GM18520 (cell line): ENCODE results near the gene PELI1.
"Not testable (repeated sequence)": the region's sequence is repeated elsewhere in the genome, so short reads cannot be mapped to it uniquely, and the experiment has no call there.

ENCODE experiments used
- ATAC-seq: cut with Tn5 transposase; IDR thresholded peaks from one replicate; pipeline ENCODE4 v1.9.1; 2021; ENCODE audit not compliant: unreplicated experiment

PELI1 gene

DNA sequence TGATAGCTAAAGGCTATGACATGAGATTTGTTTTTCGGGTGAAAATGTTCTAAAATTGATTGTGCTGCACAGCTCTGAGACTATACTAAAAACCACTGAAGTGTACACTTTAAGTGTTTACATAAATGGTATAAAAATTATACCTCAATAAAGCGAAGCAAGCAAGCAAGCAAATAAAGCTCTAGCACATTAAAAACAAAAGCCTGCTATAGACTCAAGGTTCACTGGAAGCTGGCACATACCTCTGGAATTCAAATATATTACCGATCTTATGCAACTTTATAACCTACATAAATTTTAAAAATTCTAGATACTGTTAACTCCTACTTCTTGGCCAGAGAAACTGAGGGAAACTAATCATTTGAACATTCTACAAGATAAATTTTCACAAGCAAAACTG is 20.1 kb downstream of the PELI1 start:
- ATAC-seq, result no peak

DNA sequence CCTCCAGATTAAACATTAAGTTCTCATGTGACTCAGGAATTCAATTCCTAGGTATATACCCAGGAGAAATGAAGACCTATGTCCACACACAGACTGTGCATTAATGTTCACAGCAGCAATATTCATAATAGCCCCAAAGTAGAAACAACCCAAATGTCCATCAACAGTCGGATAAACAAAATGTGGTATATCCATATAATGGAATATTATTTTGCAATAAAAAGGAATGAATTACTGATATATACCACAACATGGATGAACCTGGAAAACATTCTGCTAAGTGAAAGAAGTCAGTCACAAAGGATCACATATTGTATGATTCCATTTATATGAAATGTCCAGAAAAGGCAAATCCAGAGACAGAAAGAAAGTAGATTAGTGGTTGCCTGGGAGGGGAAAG is 20.5 kb downstream of the PELI1 start:
- no peak for ATAC-seq

DNA sequence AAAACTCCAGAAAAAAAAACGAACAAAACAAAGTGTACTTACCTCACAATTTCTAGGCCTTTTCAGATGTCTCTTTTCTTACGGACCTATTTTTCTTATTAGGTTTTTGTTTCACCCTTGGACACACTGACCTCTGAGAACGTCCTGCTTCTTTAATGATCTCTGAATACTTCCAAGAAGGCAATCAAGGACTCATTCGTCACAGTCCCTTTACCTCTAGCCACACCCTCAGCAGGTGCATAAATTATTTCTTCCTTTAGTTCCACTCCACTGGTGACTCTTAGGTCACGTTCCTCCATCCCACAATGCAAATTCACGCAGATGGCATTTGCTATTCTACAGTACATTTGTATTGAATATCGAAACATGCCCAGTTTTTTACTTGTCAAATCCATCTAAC is 21.9 kb downstream of the PELI1 start:
- ATAC-seq, result no peak

DNA sequence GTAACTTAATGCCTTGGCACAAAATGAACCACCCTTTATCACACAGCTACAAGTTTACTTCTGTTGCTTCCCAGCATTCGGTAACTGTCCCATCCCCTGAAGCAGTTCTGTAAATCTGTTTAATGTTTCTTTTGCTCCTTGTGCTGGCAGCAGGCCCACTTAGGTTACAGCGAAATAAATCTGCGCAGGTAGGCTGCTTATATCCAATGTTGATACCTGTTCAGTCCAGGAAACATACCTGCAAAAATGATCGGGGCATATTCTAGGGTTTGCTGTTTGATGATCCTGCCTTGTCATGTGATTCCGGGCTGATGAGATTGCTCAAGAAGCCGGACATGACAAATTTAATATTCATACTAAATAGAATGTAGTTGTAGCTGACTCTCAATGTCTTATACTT is 23.3 kb downstream of the PELI1 start:
- no peak for ATAC-seq

DNA sequence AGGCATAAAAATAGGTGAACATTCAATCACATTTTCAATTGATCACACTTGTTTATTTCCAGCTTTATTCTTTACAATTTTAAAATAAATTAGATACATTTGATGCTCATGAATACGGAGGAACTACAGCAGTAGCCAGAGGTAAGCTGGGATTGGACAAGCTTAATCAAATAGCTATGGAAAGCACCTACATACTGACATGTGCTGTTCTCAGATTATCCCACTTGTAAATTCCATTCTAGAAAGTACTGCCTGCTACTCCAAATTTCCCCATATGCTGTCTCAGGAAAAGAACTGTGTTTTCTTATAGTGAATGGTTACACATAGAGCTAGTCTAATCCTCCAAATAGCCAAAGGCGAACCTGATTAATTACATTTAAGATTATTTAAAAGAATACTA is 24.2 kb downstream of the PELI1 start:
- no peak for ATAC-seq

DNA sequence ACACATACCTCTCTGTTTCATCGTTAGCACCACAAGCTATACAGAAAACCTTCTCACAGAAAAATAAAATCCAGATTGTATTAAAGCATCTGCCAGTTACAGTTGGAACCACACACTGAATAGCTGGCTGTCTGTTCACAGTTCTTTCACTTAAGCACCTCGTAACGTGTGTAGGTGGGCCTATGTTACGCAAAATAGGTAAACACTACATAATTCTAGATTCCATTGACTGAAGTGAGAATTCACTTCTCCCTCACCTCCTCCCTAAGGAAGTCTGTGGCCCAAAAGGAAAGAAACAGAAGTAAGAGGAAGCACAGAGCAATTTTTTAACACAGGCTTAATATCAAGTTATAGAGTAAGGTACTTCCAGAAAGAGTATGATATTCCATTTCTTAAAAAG is 24.9 kb downstream of the PELI1 start:
- ATAC-seq, result no peak

DNA sequence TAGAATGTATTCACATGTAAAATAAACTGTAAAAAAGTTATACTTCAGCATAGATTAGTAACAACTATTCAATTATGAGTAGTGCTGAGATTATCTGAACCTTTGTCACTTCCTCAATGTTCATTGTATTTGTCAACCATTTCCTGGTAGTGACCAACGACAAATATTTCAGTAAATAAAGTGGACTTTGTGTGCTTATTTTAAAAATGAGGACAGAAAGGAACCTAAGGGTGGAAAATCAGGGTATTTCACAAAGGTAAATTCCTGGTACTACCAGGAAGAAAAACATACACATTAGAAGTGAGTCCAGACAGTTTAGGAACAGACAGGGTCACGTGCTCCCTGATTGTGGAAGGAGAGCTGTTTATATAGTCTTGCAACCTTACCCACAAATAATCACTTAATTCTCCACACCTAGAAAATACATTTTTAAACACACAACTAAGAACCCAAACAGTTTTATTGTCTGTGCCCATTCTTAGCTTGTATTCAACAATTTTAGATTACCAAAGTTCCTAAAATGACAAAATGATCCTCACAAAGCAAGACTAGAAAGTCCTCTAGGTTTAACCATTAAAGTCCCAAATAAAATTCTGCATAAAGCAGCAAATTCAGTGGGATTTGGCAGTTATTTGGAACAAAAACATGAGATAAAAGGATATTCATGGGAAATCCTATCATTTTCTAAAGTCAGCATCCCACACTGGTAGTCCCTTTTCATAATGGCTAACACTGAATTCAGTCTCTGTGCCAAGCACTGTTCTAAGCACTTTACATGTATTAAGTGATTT is 28.2 kb downstream of the PELI1 start:
- ATAC-seq, result no peak

DNA sequence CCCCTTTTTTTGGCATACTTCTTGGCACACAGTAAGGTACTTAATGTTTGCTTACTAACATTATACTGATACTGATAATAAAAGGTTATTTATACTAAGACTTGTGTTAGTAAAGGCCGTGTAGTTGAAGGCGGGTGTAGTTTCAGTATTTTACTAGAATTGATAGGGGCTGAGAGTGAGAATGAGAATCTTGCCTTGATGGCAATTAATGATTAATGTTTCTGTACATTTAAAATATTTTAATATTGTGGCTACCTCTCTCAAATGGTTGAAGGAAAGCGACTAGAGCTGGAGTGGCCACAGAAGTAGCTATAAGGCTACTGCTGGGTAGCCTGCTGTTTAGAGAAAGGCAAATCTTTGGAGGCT is 29.3 kb downstream of the PELI1 start:
- ATAC-seq, result peak; percentile 20

DNA sequence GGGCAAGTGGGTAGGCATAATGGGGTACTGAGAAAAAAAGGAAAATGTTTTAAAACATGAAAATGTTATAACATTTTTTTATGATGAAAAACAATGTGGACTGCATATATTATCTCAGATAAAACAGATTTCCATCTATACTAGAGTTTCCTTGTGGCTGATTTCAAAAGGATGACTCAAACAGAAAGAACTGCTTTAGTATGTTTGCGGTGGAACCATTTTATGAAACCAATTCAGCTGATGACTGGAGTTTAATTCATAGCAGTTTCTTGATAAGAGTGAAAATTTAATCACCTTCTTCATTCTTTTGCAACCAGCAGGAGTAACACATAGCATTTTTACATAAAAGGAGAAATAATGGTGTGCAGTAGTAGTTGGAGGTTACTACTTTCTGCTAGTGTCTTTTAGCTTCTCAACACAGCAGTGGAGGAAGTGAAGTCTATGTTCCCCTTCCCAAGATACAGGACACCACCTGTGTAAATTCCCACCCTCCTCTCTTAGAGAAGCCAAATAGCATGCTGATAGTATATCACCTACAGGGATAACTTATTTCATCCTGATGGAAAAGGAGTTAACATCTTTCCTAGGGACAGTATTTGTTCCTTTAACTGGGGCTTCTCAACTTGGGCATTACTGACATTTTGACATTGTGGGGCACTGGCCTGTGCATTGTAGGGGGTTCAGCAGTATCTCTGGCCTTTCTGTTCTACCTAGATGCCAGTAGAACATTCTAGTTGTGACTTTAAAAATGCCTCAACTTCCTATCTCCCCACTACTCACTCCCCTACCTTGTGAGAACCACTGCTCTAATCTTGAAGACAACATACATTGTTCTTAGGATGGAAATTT is 29.9 kb downstream of the PELI1 start:
- peak; percentile 54 for ATAC-seq

DNA sequence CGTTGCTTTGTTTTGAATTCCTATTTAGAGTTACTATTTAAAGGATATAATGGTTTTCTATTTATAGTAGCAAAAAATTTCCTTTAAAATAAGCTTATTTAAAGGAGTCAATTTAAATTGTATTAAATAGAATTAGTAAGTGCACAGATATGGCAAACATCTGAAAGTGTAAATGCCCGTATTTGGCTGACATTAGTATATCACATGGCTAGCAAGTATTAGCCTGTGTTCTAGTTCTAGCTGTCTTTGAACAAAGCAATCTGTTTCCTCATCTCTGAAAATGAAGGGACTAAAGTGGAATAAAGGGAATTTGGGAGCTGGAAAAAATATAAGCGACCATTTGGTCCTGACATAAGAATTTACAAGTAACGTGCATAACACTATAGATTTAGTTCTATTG is 32.2 kb downstream of the PELI1 start:
- no peak for ATAC-seq

DNA sequence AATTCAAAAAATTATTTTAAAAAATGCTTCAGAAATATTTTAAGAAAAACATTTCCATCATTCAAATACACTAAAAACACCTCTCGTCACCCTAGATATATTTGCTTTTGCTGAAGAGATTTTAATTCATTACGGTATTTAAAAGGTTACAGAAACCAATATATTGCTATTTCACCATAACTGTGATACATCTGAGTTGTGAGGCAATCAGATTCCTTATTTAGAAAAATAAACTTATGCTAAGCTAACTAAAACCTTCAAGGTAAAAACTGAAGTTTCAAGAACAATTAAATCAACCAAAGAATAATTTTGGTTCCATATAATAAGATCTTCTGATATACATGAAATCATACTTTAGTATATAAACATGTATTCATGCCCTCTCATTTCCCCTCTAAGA is 32.8 kb downstream of the PELI1 start:
- ATAC-seq, result no peak

DNA sequence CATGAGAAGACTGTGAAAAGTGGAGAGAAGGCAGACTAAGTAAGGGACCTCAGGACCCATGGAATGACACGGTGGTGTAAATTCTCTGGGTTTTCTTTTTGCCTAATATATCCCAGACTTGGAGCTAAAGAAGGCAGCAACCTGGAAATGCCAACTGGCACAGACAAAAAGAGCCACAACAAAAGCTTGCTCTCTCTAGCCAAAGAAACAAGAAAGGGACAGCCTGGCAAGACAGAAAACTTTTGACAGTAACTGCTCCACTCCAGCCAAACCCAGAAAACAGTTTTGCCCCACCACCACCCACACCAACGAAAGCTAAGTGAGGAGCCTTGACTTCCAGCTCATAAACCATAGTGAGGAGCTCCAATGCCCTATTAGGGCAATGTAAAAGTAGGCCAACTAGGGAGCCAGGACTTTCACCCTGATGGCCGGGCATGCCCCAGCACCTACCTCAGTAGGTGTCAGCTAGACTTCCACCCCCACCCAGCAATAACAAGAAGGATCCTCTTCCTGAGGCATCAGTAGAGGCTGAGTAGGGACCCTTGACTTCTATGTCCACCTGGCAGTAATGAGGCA is 35.5 kb downstream of the PELI1 start:
- no peak for ATAC-seq

DNA sequence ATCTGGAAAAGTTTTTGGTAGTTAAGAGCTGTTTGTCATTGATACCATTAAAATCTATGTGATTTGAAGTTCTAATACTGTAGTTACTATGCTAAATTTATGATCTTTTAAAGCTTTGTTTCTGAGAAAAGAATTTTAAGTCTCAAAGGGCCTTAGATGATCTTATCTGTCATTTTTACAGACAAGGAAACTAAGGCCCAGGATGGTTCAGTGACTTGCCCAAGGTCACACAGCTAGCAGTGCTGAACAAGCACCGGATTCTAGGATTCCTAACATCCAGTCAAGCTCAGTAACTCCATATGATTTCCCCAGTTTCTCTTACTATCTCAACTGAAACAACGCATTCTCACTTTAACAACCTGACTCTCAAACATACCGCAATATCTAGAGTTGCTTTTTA is 37.7 kb downstream of the PELI1 start:
- ATAC-seq, result no peak

DNA sequence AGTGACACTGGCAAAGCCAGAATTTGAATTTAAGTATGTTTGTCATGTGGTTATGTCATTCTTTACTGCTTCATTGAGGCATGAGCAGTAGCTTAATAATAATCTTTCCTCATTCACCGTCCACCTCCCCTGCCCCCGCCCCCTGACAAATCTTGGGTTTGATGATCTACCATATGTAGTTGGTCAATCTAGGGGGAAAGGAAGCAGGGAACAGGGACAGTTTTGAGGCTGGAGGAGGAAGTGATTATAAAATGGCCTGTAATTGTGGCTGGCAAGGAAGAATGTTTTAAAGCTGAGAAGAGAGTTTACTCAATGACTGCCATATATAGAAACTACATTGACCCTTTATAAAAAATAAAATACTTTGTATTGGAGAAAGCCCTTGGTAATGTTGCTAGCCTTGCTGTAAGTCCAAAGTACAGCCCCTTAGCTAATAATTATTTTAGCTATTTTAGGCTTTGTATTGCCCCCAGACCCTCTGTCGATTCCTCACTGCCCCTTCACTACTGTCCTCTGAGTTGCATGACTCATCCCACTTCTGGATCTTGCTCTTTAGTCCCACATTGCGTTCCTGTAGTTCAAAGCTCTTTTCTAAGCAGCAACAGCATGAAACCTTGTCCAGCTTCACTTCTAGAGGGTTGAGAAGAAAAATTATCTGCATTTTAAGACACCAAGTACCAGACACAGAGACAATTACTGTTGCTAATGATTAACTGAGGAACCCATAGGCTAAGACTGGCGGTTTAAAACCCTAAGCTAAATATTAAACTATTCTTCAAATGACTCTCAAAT is 38.4 kb downstream of the PELI1 start:
- ATAC-seq, result no peak

DNA sequence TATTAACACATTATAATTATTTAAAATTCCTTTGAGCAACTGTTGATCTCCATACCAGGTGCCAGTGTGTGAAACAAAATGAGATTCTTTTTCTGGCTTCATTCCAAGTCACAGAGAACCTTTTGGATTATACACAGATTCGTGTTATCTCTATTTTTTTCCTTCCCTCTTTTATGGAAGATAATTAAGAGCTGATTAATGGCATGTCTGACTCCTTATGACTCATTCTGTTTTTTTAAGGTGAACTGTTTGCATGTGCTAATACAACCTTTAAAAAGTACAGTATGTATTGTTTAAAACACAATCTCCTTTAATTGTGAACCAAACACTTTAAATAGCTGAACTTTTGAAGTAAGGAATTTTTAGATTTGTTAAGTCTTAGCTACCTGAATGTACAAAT is 39.3 kb downstream of the PELI1 start:
- ATAC-seq, result no peak

DNA sequence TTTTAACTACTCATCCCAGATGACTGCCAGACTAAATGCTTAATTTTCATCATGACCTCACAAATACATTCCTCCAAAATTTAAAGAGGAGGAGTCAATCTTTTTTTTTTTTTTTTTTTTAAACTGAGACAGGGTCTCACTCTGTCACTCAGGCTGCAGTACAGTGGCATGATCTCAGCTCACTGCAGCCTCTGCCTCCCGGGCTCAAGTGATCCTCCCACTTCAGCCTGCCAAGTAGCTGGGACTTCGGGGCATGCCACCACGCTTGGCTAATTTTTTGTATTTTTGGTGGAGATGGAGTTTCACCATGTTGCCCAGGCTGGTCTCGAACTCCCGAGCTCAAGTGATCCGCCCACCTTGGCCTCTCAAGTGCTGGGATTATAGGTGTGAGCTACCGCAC is 41.5 kb downstream of the PELI1 start:
- not testable (repeated sequence) for ATAC-seq

DNA sequence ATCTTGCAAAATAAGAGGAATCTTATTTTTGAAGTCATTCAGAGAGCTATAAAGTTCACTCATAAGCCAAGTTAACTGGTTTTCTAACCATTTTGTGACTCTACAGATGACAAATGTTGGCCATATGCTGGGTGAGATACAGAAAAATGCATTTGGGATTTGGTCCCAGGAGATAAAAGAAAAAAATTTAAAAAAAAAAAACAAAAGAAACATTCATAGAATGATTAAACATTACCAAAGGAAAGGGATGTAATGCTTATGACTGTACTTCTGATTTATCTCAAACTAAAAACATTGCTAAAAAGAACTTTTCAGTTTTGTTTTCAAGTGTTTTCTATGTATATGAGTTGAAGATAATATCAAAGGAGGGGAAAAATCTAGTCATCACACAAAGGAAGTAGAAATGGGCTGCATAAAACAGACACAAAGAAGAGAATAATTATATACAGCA is 43.1 kb downstream of the PELI1 start:
- ATAC-seq, result peak; percentile 51

DNA sequence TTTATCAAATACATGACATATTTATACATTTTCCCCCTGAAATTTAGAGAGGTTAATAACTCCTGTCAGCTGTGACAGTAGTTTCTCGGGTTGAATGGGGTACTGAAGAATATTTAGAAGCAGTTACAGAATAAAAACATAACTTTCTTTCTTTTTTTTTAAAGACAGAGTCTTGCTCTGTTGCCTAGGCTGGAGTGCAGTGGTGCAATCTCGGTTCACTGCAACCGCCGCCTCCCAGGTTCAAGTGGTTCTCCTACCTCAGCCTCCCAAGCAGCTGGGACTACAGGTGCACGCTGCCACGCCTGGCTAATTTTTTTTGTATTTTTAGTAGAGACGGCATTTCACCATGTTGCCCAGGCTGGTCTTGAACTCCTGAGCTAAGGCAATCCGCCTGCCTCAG is 43.6 kb downstream of the PELI1 start:
- ATAC-seq, result not testable (repeated sequence)

DNA sequence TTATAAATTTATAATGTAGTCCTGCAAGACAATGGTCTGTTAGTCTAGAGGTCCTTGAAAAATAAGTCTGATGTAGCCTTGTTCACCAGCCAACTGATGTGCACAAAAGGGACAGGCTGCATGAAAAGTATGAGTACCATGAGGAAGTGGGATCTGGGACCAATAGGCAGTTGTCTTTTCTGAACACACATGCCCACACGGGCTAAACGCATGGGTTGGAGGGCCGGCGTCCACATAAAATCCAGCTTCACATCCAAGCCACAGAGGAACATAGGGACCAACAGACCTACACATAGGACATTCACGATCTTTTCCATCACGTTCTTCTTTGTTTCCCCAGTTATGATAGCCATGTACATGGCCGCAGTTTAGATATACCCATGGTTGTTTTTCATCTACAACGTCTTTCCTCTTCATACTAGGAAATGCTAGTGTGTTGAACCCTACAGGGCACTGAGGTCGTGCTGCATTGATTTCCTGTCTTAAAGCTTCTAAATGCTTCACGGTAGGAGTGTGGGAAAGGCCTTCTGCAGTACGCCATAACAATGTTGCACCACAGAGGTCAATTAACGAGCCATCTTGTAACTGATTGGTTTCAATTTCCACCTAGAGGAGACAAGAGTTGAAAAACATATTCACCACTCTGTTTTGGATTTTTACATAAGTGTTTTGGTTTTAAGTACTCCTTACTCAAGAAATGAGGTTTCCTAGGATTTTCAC is 49.4 kb downstream of the PELI1 start:
- ATAC-seq, result no peak

DNA sequence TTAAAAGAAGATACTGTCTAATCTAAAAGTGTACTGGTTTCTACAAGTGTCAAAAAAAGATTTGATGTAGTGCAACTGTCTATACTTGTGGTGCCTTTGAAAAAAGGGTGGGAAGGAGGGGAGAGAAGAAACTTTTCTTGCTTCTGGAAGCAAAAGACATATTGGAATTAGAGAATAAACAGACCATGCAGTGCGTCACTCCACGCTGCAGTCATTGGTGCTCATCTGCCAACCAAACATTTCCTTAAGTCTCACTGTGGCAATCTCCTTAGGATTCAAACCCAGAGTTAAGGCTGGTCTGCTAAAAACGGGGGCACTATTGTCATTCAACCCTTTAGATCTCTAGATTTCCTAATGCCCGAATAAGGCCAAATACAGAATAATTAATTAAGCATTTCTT is 50.9 kb downstream of the PELI1 start:
- ATAC-seq, result no peak

DNA sequence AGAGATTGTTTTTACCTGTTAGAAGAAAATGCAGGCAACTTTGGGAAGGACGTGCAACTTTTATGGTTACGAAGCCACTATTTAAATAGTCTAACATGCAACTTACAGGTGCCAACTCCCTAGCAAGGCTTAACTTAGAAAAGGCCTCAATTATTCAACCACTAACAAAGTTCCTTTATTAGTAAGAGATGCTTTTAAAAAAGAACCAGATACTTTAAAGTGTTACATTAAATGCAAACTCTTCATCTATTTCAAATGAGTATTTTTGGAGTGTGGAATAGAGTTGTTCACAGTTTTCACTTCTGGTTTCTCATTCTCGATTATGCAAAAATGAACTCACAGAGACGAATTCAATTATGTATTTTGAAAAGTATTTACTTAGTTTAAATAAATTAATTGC is 51.7 kb downstream of the PELI1 start:
- peak; percentile 66 for ATAC-seq
